Activated naive CD4-positive, alpha-beta T cell treated with anti-CD3 and anti-CD28 coated beads, Interleukin-2, amount 10 ng/mL, durations not matched to agents 7 days and 5 days (primary cell): ENCODE results near the gene CAST.

Experiments used
- CTCF ChIA-PET: fragments of 350-600 bp; sonication (Branson Sonifier 250); formaldehyde crosslinking; loops from one replicate; lab custom pipeline; 2021; ENCODE audit warnings: antibody characterized with exemption; lab: Charles Lee
- DNase-seq: peaks from one replicate; pipeline ENCODE4 v3.0.0-alpha.2; 2020
- H3K27ac Mint-ChIP-seq: one replicate; pipeline ENCODE4 v1.8.0; 2021; ENCODE audit warnings: mild to moderate bottlenecking, moderate library complexity, mixed read lengths
- H3K27me3 Mint-ChIP-seq: one replicate; pipeline ENCODE4 v1.8.0; 2021; ENCODE audit warnings: mild to moderate bottlenecking, mixed read lengths
- H3K36me3 Mint-ChIP-seq: one replicate; pipeline ENCODE4 v1.8.0; 2021; ENCODE audit warnings: mixed read lengths
- H3K4me1 Mint-ChIP-seq: one replicate; pipeline ENCODE4 v1.8.0; 2021; ENCODE audit warnings: mixed read lengths
- H3K4me3 Mint-ChIP-seq: one replicate; pipeline ENCODE4 v1.8.0; 2021; ENCODE audit warnings: mild to moderate bottlenecking, moderate library complexity, mixed read lengths
- H3K9me3 Mint-ChIP-seq: one replicate; pipeline ENCODE4 v1.8.0; 2021; ENCODE audit warnings: mixed read lengths

The CAST gene

DNA sequence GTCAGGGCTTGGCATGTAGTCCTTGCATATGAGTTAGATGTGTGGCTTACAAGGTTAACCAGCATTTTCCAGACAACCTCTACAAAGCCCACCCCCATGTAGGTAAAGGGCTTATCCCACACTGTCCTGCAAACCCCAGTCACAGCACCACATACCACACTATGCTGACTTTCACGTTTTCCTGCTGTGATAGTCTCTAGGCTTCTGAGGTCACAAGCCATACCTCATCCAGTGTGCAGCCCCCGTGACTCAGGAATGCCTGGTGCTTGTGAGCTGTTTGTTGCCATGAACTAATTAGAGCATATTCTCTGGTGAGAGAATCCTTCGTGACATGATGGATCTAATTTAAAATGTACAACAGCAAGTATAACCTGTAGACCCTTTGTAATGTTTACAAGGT is 94.8 kb downstream of the CAST start:
- H3K36me3 Mint-ChIP-seq = peaks cover 43% of the 10 kb centered on the region
- H3K27me3 Mint-ChIP-seq = no peaks in the 10 kb centered on the region
- no peak overlapping the region for H3K27ac Mint-ChIP-seq
- no peaks in the 10 kb centered on the region for H3K9me3 Mint-ChIP-seq
- no peaks in the 10 kb centered on the region for H3K4me1 Mint-ChIP-seq
- H3K4me3 Mint-ChIP-seq = no peak overlapping the region
- no peak for DNase-seq
- CTCF ChIA-PET = no interaction called here

DNA sequence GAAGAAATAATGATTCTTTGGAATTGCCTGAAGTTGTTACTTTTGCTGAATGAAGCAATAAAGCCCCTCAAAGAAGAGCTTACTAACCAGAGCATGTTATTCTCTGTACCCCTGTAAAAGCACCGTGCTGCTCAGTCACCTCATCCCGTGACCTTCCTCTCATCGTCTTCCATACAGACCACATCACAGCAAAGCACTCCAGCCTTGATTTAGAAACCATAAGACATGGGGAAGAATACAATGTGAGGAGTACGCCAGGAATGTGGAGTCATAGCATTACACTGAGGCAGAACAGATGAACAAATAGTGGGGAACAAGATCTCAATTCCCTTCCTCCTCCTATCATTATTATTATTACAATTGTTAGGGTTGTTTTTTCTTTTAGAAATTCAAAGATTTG is 96.4 kb downstream of the CAST start:
- CTCF ChIA-PET = interaction anchor here (0.8 kb wide), 1 partner anchor 100 kb away, joined by 3 read pairs; no protein-coding TSS in a partner anchor
- H3K27me3 Mint-ChIP-seq = no peaks in the 10 kb centered on the region
- no peak overlapping the region for H3K27ac Mint-ChIP-seq
- no peaks in the 10 kb centered on the region for H3K9me3 Mint-ChIP-seq
- no peak overlapping the region for H3K4me3 Mint-ChIP-seq
- no peak for DNase-seq
- H3K36me3 Mint-ChIP-seq = peaks cover 44% of the 10 kb centered on the region
- no peaks in the 10 kb centered on the region for H3K4me1 Mint-ChIP-seq

DNA sequence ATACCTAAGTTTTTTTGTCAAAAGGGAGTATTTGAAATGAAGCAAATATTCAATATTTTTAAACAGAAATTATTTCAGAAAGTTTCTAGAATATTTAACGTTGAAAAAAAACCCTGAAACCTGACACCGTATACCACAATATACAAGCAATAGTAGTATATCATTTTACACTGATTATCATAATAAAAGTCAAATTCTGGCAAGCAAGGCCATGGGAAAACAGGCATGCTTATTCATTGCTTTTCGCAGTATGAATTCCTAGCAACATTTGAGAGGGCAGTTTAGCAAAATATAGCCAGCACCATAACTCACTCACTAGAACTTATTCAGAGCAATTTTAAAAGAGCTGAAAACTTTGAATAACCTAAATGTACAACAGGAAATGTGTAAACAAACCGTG is 99.4 kb downstream of the CAST start:
- H3K4me3 Mint-ChIP-seq = no peak overlapping the region
- CTCF ChIA-PET = interaction anchor here (0.6 to 2.5 kb wide), 4 partner anchors 9 to 400 kb away, joined by 3 to 6 read pairs (median 5); no protein-coding TSS in a partner anchor

DNA sequence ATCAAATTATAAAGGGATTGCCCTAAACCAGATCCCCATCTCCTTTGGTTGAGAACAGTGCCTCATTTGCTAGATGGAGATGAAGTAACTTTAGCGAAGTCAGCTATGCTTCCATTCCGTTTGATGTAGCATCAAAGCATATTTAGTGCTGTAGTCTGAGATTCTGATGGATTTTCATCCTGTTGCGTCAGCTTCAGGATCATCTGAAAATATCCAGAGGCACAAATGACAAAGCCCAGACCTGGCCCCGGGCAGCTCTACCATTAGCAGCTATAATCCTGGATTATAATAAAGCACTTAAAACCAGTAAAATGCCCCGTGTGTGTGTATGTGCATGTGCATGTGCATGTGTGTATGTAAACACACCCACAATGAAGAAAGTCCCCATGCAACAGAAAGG is 100.8 kb downstream of the CAST start:
- no peak for DNase-seq
- peaks cover 41% of the 10 kb centered on the region for H3K36me3 Mint-ChIP-seq
- no peak overlapping the region for H3K4me3 Mint-ChIP-seq
- H3K27me3 Mint-ChIP-seq = no peaks in the 10 kb centered on the region
- no peak overlapping the region for H3K27ac Mint-ChIP-seq
- H3K9me3 Mint-ChIP-seq = no peaks in the 10 kb centered on the region
- no peaks in the 10 kb centered on the region for H3K4me1 Mint-ChIP-seq
- CTCF ChIA-PET = interaction anchor here (1.1 to 2.5 kb wide), 4 partner anchors 10 to 283 kb away, joined by 3 to 8 read pairs (median 4); no protein-coding TSS in a partner anchor

More for the DNA sequence above, 99.4 kb downstream of the CAST start:
- Mint-ChIP-seq H3K36me3 (peaks cover 43% of the 10 kb centered on the region), H3K27ac (no peak overlapping the region), H3K9me3 (no peaks in the 10 kb centered on the region), H3K4me1 (no peaks in the 10 kb centered on the region), H3K27me3 (no peaks in the 10 kb centered on the region)
- DNase-seq = no peak

DNA sequence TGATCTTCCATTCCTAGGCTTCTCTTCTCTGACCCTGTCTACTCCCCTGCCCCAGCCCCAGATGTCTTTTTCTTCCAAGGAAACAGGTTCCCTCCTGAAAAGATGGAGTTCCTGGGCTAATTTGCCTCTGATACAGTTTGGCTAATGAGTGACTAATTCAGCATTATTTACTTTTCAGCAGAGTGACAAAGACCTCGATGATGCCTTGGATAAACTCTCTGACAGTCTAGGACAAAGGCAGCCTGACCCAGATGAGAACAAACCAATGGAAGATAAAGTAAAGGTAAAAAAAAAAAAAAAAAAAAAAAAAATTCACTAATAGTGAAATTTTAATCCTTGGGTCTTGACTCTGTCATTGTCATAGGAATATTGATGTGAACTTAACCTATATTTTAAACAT is 102.9 kb downstream of the CAST start:
- Mint-ChIP-seq H3K36me3 (peaks cover 44% of the 10 kb centered on the region), H3K4me1 (no peaks in the 10 kb centered on the region), H3K27ac (no peak overlapping the region), H3K27me3 (no peaks in the 10 kb centered on the region), H3K9me3 (no peaks in the 10 kb centered on the region), H3K4me3 (no peak overlapping the region)
- no peak for DNase-seq
- CTCF ChIA-PET = no interaction called here

DNA sequence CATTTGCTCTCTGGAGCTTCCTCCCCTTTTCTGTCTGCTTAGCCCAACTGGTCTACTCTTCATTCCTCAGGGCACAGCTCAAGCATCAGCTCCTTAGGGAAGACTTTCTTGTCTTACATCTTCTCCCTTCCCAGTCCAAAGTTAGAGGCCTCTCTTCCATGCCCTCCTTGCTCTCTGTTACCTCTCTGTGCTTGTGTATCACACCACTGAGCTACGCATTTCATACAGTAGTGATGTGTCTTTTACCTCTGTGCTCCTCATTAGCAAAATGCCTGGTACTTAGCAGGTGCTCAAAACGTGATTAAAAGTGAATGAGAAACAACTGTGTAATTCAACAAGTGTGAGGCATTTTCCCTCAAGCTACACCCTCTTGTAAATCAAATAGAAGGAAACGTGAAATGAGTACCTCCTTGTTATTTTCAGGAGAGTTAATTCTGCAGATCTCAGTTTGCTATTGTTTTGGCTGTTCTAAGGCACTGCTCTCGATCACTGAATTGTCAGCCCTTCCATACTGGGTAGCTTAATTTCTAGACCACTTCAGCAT is 106.6 kb downstream of the CAST start:
- no peak overlapping the region for H3K27ac Mint-ChIP-seq
- peaks cover 64% of the 10 kb centered on the region for H3K36me3 Mint-ChIP-seq
- H3K27me3 Mint-ChIP-seq = no peaks in the 10 kb centered on the region
- no peak for DNase-seq
- CTCF ChIA-PET = interaction anchor here (0.8 to 2.5 kb wide), 3 partner anchors 15 to 393 kb away, joined by 3 to 7 read pairs (median 5); no protein-coding TSS in a partner anchor
- H3K4me3 Mint-ChIP-seq = no peak overlapping the region
- peaks cover 15% of the 10 kb centered on the region for H3K4me1 Mint-ChIP-seq
- H3K9me3 Mint-ChIP-seq = no peaks in the 10 kb centered on the region

DNA sequence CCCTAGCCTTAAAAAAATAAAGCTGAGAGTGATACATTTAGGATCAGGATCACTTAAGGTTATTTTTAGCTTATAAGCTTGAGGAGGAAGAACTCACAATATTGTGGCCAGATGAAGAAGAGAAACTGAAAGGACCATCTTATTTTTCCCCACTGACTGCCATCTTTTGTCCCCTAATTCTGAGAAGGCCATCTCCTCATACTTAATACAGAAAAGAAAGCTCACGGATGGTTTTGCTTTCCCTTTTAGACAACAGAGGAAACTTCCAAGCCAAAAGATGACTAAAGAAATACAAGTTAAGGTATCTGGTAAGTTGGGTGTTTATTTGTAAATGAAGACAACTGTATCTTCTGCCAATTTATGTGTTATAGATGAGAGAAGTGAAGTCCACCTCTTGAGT is 109.2 kb downstream of the CAST start:
- no peaks in the 10 kb centered on the region for H3K9me3 Mint-ChIP-seq
- peaks cover 15% of the 10 kb centered on the region for H3K4me1 Mint-ChIP-seq
- no peak for DNase-seq
- CTCF ChIA-PET = interaction anchor here (1.3 to 2.4 kb wide), 3 partner anchors 20 to 371 kb away, joined by 3 to 7 read pairs (median 5); partner anchors contain the start of gene LIX1
- H3K27me3 Mint-ChIP-seq = no peaks in the 10 kb centered on the region
- H3K4me3 Mint-ChIP-seq = no peak overlapping the region
- H3K27ac Mint-ChIP-seq = peak overlapping the region; percentile 5
- peaks cover 74% of the 10 kb centered on the region for H3K36me3 Mint-ChIP-seq

DNA sequence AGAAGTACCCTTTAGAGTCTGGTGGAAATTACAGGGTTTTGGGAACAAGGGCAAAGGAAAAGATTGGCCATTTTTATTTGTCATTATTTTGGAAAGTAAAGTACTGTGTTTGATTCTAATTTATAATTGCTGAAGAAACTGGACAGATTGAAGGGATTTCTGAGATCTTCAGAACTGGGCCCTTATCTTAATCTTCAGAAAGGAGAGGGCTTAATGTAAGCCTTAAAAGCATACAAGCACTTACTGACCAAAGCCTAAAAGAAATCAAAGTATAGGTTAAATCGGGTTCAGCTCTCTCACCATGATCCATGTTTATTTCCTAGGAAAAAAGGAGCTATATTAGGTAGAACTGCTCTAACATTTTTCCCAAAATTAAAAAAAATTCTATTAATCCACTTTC is 109.9 kb downstream of the CAST start:
- Mint-ChIP-seq H3K27ac (no peak overlapping the region), H3K4me3 (no peak overlapping the region), H3K36me3 (peaks cover 71% of the 10 kb centered on the region), H3K4me1 (peaks cover 15% of the 10 kb centered on the region), H3K27me3 (no peaks in the 10 kb centered on the region), H3K9me3 (no peaks in the 10 kb centered on the region)
- DNase-seq = no peak
- CTCF ChIA-PET = interaction anchor here (1.5 kb wide), 1 partner anchor 371 kb away, joined by 5 read pairs; the partner anchor contains the start of gene LIX1

DNA sequence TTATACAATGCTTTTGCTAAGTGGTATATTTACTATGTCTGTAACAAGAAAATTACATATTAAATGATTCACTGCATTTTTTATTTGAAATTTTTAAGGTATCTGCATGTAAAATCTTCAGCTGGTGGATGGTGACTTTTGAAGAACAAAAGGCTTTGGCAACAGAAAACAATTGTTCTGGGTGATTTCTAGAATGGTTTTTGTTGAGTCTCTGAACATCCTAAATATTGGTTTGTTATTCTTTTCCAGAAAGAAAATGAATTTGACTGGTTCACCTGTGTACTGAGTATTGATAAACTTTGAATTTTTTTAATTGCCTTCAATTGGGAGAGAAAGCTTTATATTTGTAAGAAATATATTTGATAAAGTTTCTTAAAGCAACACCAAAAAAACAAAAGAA is 110.4 kb downstream of the CAST start:
- CTCF ChIA-PET = no interaction called here
- no peak for DNase-seq
- Mint-ChIP-seq H3K9me3 (no peaks in the 10 kb centered on the region), H3K36me3 (peaks cover 75% of the 10 kb centered on the region), H3K27ac (peak overlapping the region; percentile 45), H3K4me1 (peaks cover 15% of the 10 kb centered on the region), H3K27me3 (no peaks in the 10 kb centered on the region), H3K4me3 (no peak overlapping the region)

DNA sequence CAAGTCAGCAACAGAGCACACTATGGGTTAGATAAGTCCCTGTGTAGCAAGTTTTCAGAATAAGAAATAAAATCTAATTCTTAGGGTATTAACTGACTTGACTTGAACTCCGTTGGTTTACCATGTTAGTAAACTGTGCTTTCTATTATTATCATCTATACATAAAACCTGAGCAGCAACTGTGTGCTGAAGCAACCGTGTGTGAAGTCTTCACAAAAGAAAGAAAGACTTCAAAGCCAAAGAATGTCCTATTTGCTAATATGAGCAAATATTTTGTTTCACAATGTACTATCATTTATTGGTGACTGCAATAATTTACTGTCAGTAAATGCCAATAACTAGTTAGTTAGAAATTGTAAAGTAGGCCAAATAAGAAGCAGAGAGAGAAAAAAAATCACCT is 112.9 kb downstream of the CAST start:
- CTCF ChIA-PET = no interaction called here
- H3K4me3 Mint-ChIP-seq = no peak overlapping the region
- no peak overlapping the region for H3K27ac Mint-ChIP-seq
- peaks cover 15% of the 10 kb centered on the region for H3K4me1 Mint-ChIP-seq
- no peaks in the 10 kb centered on the region for H3K9me3 Mint-ChIP-seq
- no peaks in the 10 kb centered on the region for H3K27me3 Mint-ChIP-seq
- H3K36me3 Mint-ChIP-seq = peaks cover 78% of the 10 kb centered on the region
- no peak for DNase-seq

DNA sequence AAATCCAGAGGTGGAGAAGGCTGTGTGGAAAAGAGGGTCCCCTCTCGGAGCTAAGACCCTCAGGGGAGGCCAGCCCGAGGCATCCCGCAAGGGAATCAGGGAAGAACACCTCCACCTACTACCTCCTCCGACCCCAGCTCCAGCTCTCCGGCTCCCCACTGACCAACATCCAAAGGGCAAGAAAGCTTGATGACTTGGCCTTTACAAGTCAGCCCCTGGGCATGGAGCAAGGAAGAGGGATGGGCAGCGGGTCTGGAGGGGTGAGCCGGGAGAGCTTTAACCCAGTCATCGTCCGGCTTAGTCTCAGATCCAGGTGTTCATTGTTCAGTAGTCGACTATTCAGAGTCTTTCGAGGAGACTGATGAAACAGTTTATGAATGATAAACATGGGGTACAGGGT is 113.5 kb downstream of the CAST start:
- Mint-ChIP-seq H3K9me3 (no peaks in the 10 kb centered on the region), H3K4me1 (peaks cover 15% of the 10 kb centered on the region), H3K27ac (peak overlapping the region; percentile 37), H3K27me3 (no peaks in the 10 kb centered on the region), H3K4me3 (no peak overlapping the region), H3K36me3 (peaks cover 79% of the 10 kb centered on the region)
- CTCF ChIA-PET = interaction anchor here (1.1 kb wide), 1 partner anchor 93 kb away, joined by 4 read pairs; no protein-coding TSS in a partner anchor
- no peak for DNase-seq

DNA sequence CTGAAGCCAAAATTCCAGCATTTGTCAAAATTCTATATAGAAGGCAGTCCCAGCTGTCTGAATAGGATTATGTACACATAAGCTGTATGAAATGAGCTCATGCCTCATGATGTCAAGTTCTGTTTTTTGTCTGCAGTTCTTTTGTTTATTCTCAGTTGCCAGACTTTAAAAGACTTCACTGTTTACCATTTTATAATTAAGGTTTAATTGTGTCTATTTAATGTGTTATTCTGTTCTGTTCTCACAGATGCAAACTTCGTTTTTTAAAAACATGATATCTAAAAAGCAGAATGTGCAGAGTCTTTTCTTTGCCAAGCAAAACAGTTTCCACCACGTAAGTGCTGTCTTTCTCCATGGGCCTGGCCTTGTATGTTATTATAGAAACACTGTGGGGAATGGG is 114.4 kb downstream of the CAST start:
- Mint-ChIP-seq H3K27me3 (no peaks in the 10 kb centered on the region), H3K4me1 (peaks cover 8% of the 10 kb centered on the region), H3K36me3 (peaks cover 79% of the 10 kb centered on the region), H3K27ac (peak overlapping the region; percentile 69), H3K9me3 (no peaks in the 10 kb centered on the region), H3K4me3 (no peak overlapping the region)
- CTCF ChIA-PET = interaction anchor here (1.1 kb wide), 1 partner anchor 92 kb away, joined by 4 read pairs; no protein-coding TSS in a partner anchor
- no peak for DNase-seq

DNA sequence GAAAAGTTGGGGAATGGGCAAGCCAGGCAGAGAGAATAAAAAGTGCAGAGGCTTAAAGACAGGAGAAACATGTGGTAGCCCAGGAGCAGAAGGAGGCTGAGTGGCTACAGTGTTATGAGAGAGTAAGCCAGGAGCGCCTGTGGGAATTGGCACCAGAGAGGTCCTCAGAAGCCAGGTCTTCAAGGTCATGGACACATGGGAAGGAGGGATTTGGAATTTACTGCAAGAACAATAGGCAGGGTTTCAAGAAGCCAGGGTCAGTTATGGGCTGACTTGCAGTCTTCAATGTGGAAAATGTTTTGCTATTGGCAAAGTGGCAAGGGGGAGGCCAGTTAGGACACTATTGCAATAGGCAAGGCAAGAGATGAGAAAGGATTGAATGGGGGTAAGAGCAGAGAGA is 116.2 kb downstream of the CAST start:
- no peaks in the 10 kb centered on the region for H3K9me3 Mint-ChIP-seq
- H3K36me3 Mint-ChIP-seq = peaks cover 82% of the 10 kb centered on the region
- no peak overlapping the region for H3K4me3 Mint-ChIP-seq
- H3K27me3 Mint-ChIP-seq = no peaks in the 10 kb centered on the region
- CTCF ChIA-PET = no interaction called here
- DNase-seq = no peak
- no peaks in the 10 kb centered on the region for H3K4me1 Mint-ChIP-seq
- no peak overlapping the region for H3K27ac Mint-ChIP-seq

DNA sequence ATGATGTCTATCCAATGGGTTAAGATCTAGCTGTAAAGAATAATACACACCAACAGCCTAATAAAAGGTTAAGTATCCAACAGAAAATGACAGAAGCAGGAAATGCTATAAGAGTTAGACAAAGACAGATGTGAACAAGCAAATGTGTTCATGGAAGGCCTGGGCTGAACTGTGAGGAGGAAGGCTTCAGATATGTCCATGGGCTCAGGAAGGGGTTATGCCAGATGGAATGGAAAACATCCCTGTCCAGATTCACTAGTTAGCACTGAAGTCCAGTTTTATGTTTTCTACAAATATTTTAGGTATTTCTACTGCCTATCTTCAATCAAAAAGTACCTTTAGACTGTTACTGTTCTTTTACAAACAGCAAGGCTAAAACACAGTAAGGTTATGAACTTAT is 118.5 kb downstream of the CAST start:
- CTCF ChIA-PET = interaction anchor here (1.8 kb wide), 2 partner anchors 28 to 382 kb away, joined by 7 to 9 read pairs; no protein-coding TSS in a partner anchor
- H3K9me3 Mint-ChIP-seq = no peaks in the 10 kb centered on the region

More for the DNA sequence above, 118.5 kb downstream of the CAST start:
- Mint-ChIP-seq H3K27ac (peak overlapping the region; percentile 17), H3K36me3 (peaks cover 83% of the 10 kb centered on the region), H3K4me3 (no peak overlapping the region), H3K4me1 (no peaks in the 10 kb centered on the region), H3K27me3 (no peaks in the 10 kb centered on the region)
- DNase-seq = no peak
